PC-9 (cell line): Measurements from ENCODE around the gene PLB1. TPM values are rescaled to one million over a fixed set of nuclear protein-coding genes. Genes with fewer than 3 reads are reported as not detected.

Source experiments
- BruUV-seq: library from RNA; stranded (reverse); fragments of 400-500 nt; replicated peaks from 2 replicates; lab custom pipeline; 2021; lab: Mats Ljungman, UMichigan
- CTCF ChIA-PET: fragments of 300-600 bp; sonication (Branson Sonifier 250); formaldehyde crosslinking; loops from one replicate; lab custom pipeline; 2022; ENCODE audit warnings: antibody characterized with exemption; lab: Charles Lee
- POLR2A ChIA-PET: fragments of 300-600 bp; sonication (Branson Sonifier 250); formaldehyde crosslinking; loops from one replicate; lab custom pipeline; 2022; ENCODE audit warnings: antibody characterized with exemption; ENCODE audit not compliant: unreplicated experiment; lab: Charles Lee
- DNase-seq, 2 experiments: peaks; one replicate each; pipeline versions ENCODE4 v3.0.0 to v3.0.0-alpha.2; 2015 to 2022; ENCODE audit warnings: mixed read lengths in 1 of 2
- H2AFZ ChIP-seq: fragments of 200-600 bp; sonication (generic); 2 replicates; pipeline ENCODE4 v1.8.1; 2017; ENCODE audit warnings: antibody characterized with exemption
- H3F3A ChIP-seq: fragments of 200-600 bp; sonication (generic); 2 replicates; pipeline ENCODE4 v1.8.1; 2017; ENCODE audit warnings: antibody characterized with exemption, mild to moderate bottlenecking, low read depth; ENCODE audit not compliant: insufficient read depth
- H3K27ac ChIP-seq: fragments of 200-600 bp; sonication (generic); 2 replicates; pipeline ENCODE4 v1.6.1; 2016; ENCODE audit warnings: mixed run types
- H3K27me3 ChIP-seq: fragments of 200-600 bp; sonication (generic); 2 replicates; pipeline ENCODE4 v1.6.1; 2016; ENCODE audit warnings: low read depth, mixed run types; ENCODE audit not compliant: insufficient read depth
- H3K36me3 ChIP-seq: fragments of 200-600 bp; sonication (generic); 2 replicates; pipeline ENCODE4 v1.6.1; 2016; ENCODE audit warnings: low read depth, mixed run types
- H3K4me1 ChIP-seq: fragments of 200-600 bp; sonication (generic); replicated peaks from 2 replicates; pipeline ENCODE4 v1.6.1; 2016; ENCODE audit warnings: mixed run types; ENCODE audit not compliant: insufficient read depth
- H3K4me2 ChIP-seq: fragments of 200-600 bp; sonication (generic); 2 replicates; pipeline ENCODE4 v1.6.1; 2017; ENCODE audit warnings: mixed run types
- H3K4me3 ChIP-seq: fragments of 200-600 bp; sonication (generic); 2 replicates; pipeline ENCODE4 v1.6.1; 2016; ENCODE audit warnings: mixed run types
- H3K79me2 ChIP-seq: fragments of 200-600 bp; sonication (generic); 2 replicates; pipeline ENCODE4 v1.6.1; 2017; ENCODE audit warnings: low read depth, mixed run types
- H3K9me2 ChIP-seq: fragments of 200-600 bp; sonication (generic); 2 replicates; pipeline ENCODE4 v1.8.1; 2017; ENCODE audit warnings: mild to moderate bottlenecking; ENCODE audit not compliant: insufficient read depth
- H3K9me3 ChIP-seq: fragments of 200-600 bp; sonication (generic); 2 replicates; pipeline ENCODE4 v1.8.1; 2016; ENCODE audit warnings: low read depth; ENCODE audit not compliant: insufficient read depth
- H4K20me1 ChIP-seq: fragments of 200-600 bp; sonication (generic); 2 replicates; pipeline ENCODE4 v1.8.1; 2017; ENCODE audit not compliant: insufficient read depth
- CTCF ChIP-seq: fragments of 200-600 bp; sonication (generic); conservative IDR thresholded peaks from 2 replicates; pipeline ENCODE4 v1.6.1; 2017; ENCODE audit warnings: mixed run types, antibody characterized with exemption, mild to moderate bottlenecking, moderate library complexity
- EZH2 ChIP-seq: fragments of 200-600 bp; sonication (generic); IDR thresholded peaks from 2 replicates; pipeline ENCODE4 v1.8.0; 2017; ENCODE audit warnings: antibody characterized with exemption, low read depth
- intact Hi-C: fragments of 100-400 bp; cut with micrococcal nuclease; formaldehyde crosslinking; loops from one replicate; pipeline ENCODE4 v1.10.0; 2022; ENCODE audit not compliant: unreplicated experiment
- total RNA-seq: library from RNA; stranded (reverse); gene quantifications from 2 replicates; pipeline ENCODE4 v1.2.3, GENCODE V29; 2021

PLB1 gene
- total RNA-seq, 1 experiment from 2014 or later: 2.7 TPM

GRCh38 chr2:28544405-28544921, 48.6 kb downstream of the PLB1 start:
- H2AFZ ChIP-seq: peak overlapping the region; percentile 34
- POLR2A ChIA-PET: no interaction called here
- intact Hi-C loops: loop anchor here (5.0 to 10.0 kb wide), 2 partner anchors 37 to 150 kb away; partner anchors contain the start of gene FOSL2

GRCh38 chr2:28544922-28545589, 49.2 kb downstream of the PLB1 start:
- Histone ChIP-seq H4K20me1 (no peaks in the 10 kb centered on the region), H3K79me2 (no peaks in the 10 kb centered on the region), H3K4me3 (peak overlapping the region; percentile 25; the same call in 1 of the 2 replicates), H3K36me3 (no peaks in the 10 kb centered on the region), H3K27ac (peak overlapping the region; percentile 82), H3K4me1 (peaks cover 40% of the 10 kb centered on the region), H3F3A (peaks cover 31% of the 10 kb centered on the region), H3K4me2 (peak overlapping the region; percentile 68), H3K9me2 (no peaks in the 10 kb centered on the region), H2AFZ (peak overlapping the region; percentile 34), H3K27me3 (no peaks in the 10 kb centered on the region), H3K9me3 (no peaks in the 10 kb centered on the region)
- BruUV-seq: no TSS peak
- ChIA-PET CTCF (interaction anchor here (0.5 kb wide), 1 partner anchor 862 kb away, joined by 3 read pairs; no protein-coding TSS in a partner anchor), POLR2A (interaction anchor here (0.7 kb wide), 1 partner anchor 835 kb away, joined by 4 read pairs; no protein-coding TSS in a partner anchor)
- DNase-seq: peak; percentile 48 to 82
- intact Hi-C loops: loop anchor here (5.0 to 10.0 kb wide), 2 partner anchors 38 to 150 kb away; partner anchors contain the start of gene FOSL2
- TF ChIP-seq EZH2: no peak
- no peak for TF ChIP-seq CTCF

More at GRCh38 chr2:28544405-28544921, 48.6 kb downstream of the PLB1 start:
- no peaks in the 10 kb centered on the region for H3K79me2 ChIP-seq
- peak overlapping the region; percentile 82 for H3K27ac ChIP-seq
- no peak for TF ChIP-seq EZH2
- no peak for TF ChIP-seq CTCF
- H3K9me3 ChIP-seq: no peaks in the 10 kb centered on the region
- peak overlapping the region; percentile 68 for H3K4me2 ChIP-seq
- H3K27me3 ChIP-seq: no peaks in the 10 kb centered on the region
- H3F3A ChIP-seq: peaks cover 31% of the 10 kb centered on the region
- CTCF ChIA-PET: interaction anchor here (0.5 to 0.6 kb wide), 2 partner anchors 33 to 861 kb away, joined by 3 read pairs; no protein-coding TSS in a partner anchor
- no peaks in the 10 kb centered on the region for H3K36me3 ChIP-seq
- peaks cover 40% of the 10 kb centered on the region for H3K4me1 ChIP-seq
- H3K4me3 ChIP-seq: peak overlapping the region; percentile 25; the same call in 1 of the 2 replicates
- no TSS peak for BruUV-seq
- H3K9me2 ChIP-seq: no peaks in the 10 kb centered on the region
- no peaks in the 10 kb centered on the region for H4K20me1 ChIP-seq
- DNase-seq: peak; percentile 43 to 63

- ChIA-PET POLR2A (interaction anchor here (0.7 kb wide), 1 partner anchor 836 kb away, joined by 4 read pairs; no protein-coding TSS in a partner anchor), CTCF (no interaction called here)
- peak overlapping the region; percentile 68 for H3K4me2 ChIP-seq
- H3K9me2 ChIP-seq: no peaks in the 10 kb centered on the region
- peak overlapping the region; percentile 25; the same call in 1 of the 2 replicates for H3K4me3 ChIP-seq
- BruUV-seq: TSS peak; percentile 87
- H3K36me3 ChIP-seq: no peaks in the 10 kb centered on the region
- intact Hi-C loops: loop anchor here (10.0 kb wide), 1 partner anchor 151 kb away; the partner anchor contains the start of gene FOSL2
- H3K27ac ChIP-seq: peak overlapping the region; percentile 82
- H3K4me1 ChIP-seq: peaks cover 40% of the 10 kb centered on the region
- H2AFZ ChIP-seq: peak overlapping the region; percentile 34
- H3K79me2 ChIP-seq: no peaks in the 10 kb centered on the region
- H4K20me1 ChIP-seq: no peaks in the 10 kb centered on the region
- H3F3A ChIP-seq: peaks cover 31% of the 10 kb centered on the region
- H3K9me3 ChIP-seq: no peaks in the 10 kb centered on the region
- TF ChIP-seq EZH2: no peak
- no peak for TF ChIP-seq CTCF
- peak in 1 of 2 experiments; percentile 1 for DNase-seq
- no peaks in the 10 kb centered on the region for H3K27me3 ChIP-seq
Observed at GRCh38 chr2:28545590-28546200, 49.8 kb downstream of the PLB1 start.
